Trophoblast cell (in vitro differentiated cells and primary cell): ENCODE data around the gene RASGRF1.

Experiments
- DNase-seq, 2 donors: peaks; one replicate each; pipeline ENCODE4 v3.0.0-alpha.2; 2016
- H2AFZ ChIP-seq: 2 replicates; pipeline ENCODE4 v1.6.1; 2013; ENCODE audit warnings: low read length, moderate library complexity, mild to moderate bottlenecking; ENCODE audit not compliant: insufficient read depth, poor library complexity
- H2AK5ac ChIP-seq: 2 replicates; pipeline ENCODE4 v1.6.1; 2013; ENCODE audit warnings: mild to moderate bottlenecking, low read length
- H2BK120ac ChIP-seq: 2 replicates; pipeline ENCODE4 v1.6.1; 2013; ENCODE audit warnings: low read length, mild to moderate bottlenecking, moderate library complexity; ENCODE audit not compliant: insufficient read depth, poor library complexity
- H2BK12ac ChIP-seq: 2 replicates; pipeline ENCODE4 v1.6.1; 2013; ENCODE audit warnings: mild to moderate bottlenecking, low read length, moderate library complexity
- H2BK5ac ChIP-seq: 2 replicates; pipeline ENCODE4 v1.6.1; 2013; ENCODE audit warnings: low read length, low read depth, moderate library complexity, mild to moderate bottlenecking; ENCODE audit not compliant: poor library complexity
- H3K14ac ChIP-seq: 2 replicates; pipeline ENCODE4 v1.6.1; 2013; ENCODE audit warnings: mild to moderate bottlenecking, low read length
- H3K18ac ChIP-seq: 2 replicates; pipeline ENCODE4 v1.6.1; 2013; ENCODE audit warnings: mild to moderate bottlenecking, low read length
- H3K23ac ChIP-seq: 2 replicates; pipeline ENCODE4 v1.6.1; 2013; ENCODE audit warnings: low read length
- H3K27ac ChIP-seq: 2 replicates; pipeline ENCODE4 v1.5.1; 2013; ENCODE audit warnings: low read depth, mild to moderate bottlenecking, inconsistent platforms, low read length, moderate library complexity
- H3K27me3 ChIP-seq: 2 replicates; pipeline ENCODE4 v1.6.1; 2013; ENCODE audit warnings: inconsistent platforms, mild to moderate bottlenecking, low read length, moderate library complexity; ENCODE audit not compliant: insufficient read depth
- H3K36me3 ChIP-seq, 2 experiments: 1 replicate in 1 of 2; 2 replicates in 1 of 2; pipeline ENCODE4 v1.6.1; 2013; ENCODE audit warnings: low read length in 2 of 2, mild to moderate bottlenecking in 2 of 2, moderate library complexity in 1 of 2; ENCODE audit not compliant: insufficient read depth in 2 of 2, control insufficient read depth in 1 of 2
- H3K4ac ChIP-seq: 2 replicates; pipeline ENCODE4 v1.6.1; 2013; ENCODE audit warnings: low read depth, mild to moderate bottlenecking, low read length, moderate library complexity
- H3K4me1 ChIP-seq, 2 experiments: 1 replicate in 1 of 2; 2 replicates in 1 of 2; pipeline ENCODE4 v1.6.1; 2013; ENCODE audit warnings: low read length in 2 of 2, mild to moderate bottlenecking in 2 of 2, moderate library complexity in 1 of 2; ENCODE audit not compliant: insufficient read depth in 2 of 2, control insufficient read depth in 1 of 2
- H3K4me2 ChIP-seq: 2 replicates; pipeline ENCODE4 v1.6.1; 2013; ENCODE audit warnings: inconsistent platforms, mild to moderate bottlenecking, low read length, moderate library complexity
- H3K4me3 ChIP-seq: 2 replicates; pipeline ENCODE4 v1.5.1; 2013; ENCODE audit warnings: mild to moderate bottlenecking, low read depth, low read length, inconsistent platforms
- H3K79me1 ChIP-seq: one replicate; pipeline ENCODE4 v1.6.1; 2013; ENCODE audit warnings: low read length
- H3K79me2 ChIP-seq: 2 replicates; pipeline ENCODE4 v1.6.1; 2013; ENCODE audit warnings: low read length, mild to moderate bottlenecking; ENCODE audit not compliant: control insufficient read depth, insufficient read depth, poor library complexity
- H3K9ac ChIP-seq: 2 replicates; pipeline ENCODE4 v1.6.1; 2013; ENCODE audit warnings: mild to moderate bottlenecking, low read length
- H3K9me3 ChIP-seq: 2 replicates; pipeline ENCODE4 v1.6.1; 2013; ENCODE audit warnings: low read depth, mild to moderate bottlenecking, control low read depth, inconsistent platforms, low read length; ENCODE audit not compliant: insufficient read depth
- H4K12ac ChIP-seq: 2 replicates; pipeline ENCODE4 v1.6.1; 2013; ENCODE audit warnings: low read depth, mild to moderate bottlenecking, low read length, moderate library complexity
- H4K8ac ChIP-seq: 2 replicates; pipeline ENCODE4 v1.6.1; 2013; ENCODE audit warnings: low read depth, mild to moderate bottlenecking, low read length, moderate library complexity
- H4K91ac ChIP-seq: one replicate; pipeline ENCODE4 v1.6.1; 2013; ENCODE audit warnings: low read depth, mild to moderate bottlenecking, low read length, moderate library complexity
- WGBS: extraction: QIAGEN DNeasy Blood & Tissue Kit; methylation state at CpG from one replicate; pipeline ENCODE4 v1.1.7; 2013; ENCODE audit warnings: missing lambda C conversion rate; ENCODE audit not compliant: insufficient read length, insufficient coverage; ENCODE audit errors: extremely low coverage; 5-methylcytosine and 5-hydroxymethylcytosine counted together

Gene RASGRF1

DNA sequence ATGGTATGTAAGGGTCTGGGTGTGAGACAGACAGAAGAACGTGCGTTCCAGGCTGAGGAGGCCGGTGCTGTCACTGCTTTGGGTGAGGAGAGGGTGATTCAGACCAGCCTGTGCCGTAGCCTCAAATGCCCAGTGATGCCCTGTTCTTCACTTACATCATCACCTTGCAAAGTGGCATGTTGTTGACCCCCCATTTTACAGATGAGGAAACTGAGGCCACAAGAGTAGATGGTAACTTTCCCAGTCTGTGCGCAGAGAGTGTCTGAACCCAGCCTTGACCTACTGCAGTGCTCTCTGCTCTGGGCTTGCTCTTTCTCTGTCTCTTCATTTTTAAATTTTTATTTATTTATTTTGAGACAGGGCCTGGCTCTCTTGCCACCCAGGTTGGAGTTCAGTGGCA is 144.1 kb downstream of the RASGRF1 start:
- H3K4ac ChIP-seq = no peak overlapping the region
- peaks cover 7% of the 10 kb centered on the region for H3K79me1 ChIP-seq
- no peak overlapping the region for H4K8ac ChIP-seq
- no peak overlapping the region for H4K91ac ChIP-seq
- H3K36me3 ChIP-seq = no peaks in the 10 kb centered on the region
- no peaks in the 10 kb centered on the region for H3K27me3 ChIP-seq
- H2AFZ ChIP-seq = no peak overlapping the region
- no peak for DNase-seq
- no peak overlapping the region for H4K12ac ChIP-seq
- peak overlapping the region; percentile 19 for H3K9ac ChIP-seq
- WGBS = no CpG with 5 or more reads among the region's 5 CpGs
- H2AK5ac ChIP-seq = no peak overlapping the region
- no peak overlapping the region for H3K27ac ChIP-seq
- peaks cover 10 to 24% of the 10 kb centered on the region in 2 experiments for H3K4me1 ChIP-seq
- H3K4me2 ChIP-seq = no peak overlapping the region
- no peak overlapping the region for H3K14ac ChIP-seq
- H3K9me3 ChIP-seq = no peaks in the 10 kb centered on the region
- H3K79me2 ChIP-seq = peaks cover 1% of the 10 kb centered on the region
- H2BK5ac ChIP-seq = no peak overlapping the region
- H3K18ac ChIP-seq = no peak overlapping the region
- H2BK12ac ChIP-seq = no peak overlapping the region
- H3K4me3 ChIP-seq = no peak overlapping the region
- no peak overlapping the region for H3K23ac ChIP-seq
- H2BK120ac ChIP-seq = no peak overlapping the region

DNA sequence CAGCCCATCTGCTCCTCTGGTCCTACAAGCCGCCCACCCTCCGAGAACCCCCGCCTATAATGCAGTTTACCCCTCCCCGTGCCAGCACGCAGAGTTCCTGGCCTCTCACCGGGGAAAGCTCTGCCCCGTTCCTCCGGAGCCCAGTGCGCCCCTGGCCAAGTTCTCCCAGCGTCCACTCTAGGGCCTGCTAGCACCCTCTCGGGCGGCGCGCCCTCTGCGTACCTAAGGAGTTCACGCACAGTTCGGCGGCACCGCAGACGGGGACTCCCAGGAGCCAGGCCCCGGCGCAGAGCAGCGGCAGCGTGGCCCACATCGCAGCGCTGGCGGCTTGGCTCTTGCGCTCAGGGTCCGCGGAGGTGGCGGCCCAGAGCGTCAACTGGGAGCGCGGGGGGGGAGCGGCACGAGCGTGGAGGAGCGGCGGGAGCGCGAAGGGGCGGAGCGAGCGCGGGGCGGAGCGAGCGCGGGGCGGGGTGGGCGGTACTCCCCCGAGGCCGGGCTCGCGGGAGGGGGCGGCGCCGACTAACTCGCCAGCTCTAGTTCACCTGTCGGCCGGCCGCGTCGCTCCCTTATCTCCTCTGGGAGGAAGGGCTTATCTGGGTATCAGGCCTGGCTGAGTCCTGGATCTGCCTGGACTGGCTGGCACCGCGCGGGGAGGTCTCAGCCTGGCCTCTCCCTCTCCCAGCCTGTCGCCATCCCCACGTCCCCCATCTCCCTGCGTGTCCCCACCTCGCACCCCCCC is 145.7 kb downstream of the RASGRF1 start, which contains the start of gene CTSH:
Gene CTSH (minus strand): TSS at position 378 of the 739 bp plus-strand sequence. CDS start 65 bp downstream, at position 313.
- Histone ChIP-seq H4K91ac (no peak within 1 kb of the TSS), H2BK12ac (no peak within 1 kb of the TSS), H3K27ac (no peak within 1 kb of the TSS), H3K9me3 (no peaks in the 10 kb centered on the region), H3K18ac (peak within 1 kb of the TSS; percentile 9), H3K4me3 (peak within 1 kb of the TSS; percentile 70), H3K23ac (no peak within 1 kb of the TSS), H3K9ac (no peak within 1 kb of the TSS), H2AK5ac (no peak within 1 kb of the TSS), H3K27me3 (no peaks in the 10 kb centered on the region), H3K4me2 (peak within 1 kb of the TSS; percentile 66), H3K36me3 (no peaks in the 10 kb centered on the region), H4K8ac (peak within 1 kb of the TSS; percentile 35), H3K4ac (no peak within 1 kb of the TSS), H4K12ac (no peak within 1 kb of the TSS), H3K79me2 (peaks cover 1% of the 10 kb centered on the region), H2AFZ (no peak within 1 kb of the TSS), H2BK120ac (no peak within 1 kb of the TSS), H3K14ac (peak within 1 kb of the TSS; percentile 7), H3K4me1 (peaks cover 7 to 20% of the 10 kb centered on the region in 2 experiments), H3K79me1 (peaks cover 6% of the 10 kb centered on the region), H2BK5ac (no peak within 1 kb of the TSS)
- DNase-seq = peak; percentile 80 to 93
- no CpG with 5 or more reads among the region's 71 CpGs for WGBS

DNA sequence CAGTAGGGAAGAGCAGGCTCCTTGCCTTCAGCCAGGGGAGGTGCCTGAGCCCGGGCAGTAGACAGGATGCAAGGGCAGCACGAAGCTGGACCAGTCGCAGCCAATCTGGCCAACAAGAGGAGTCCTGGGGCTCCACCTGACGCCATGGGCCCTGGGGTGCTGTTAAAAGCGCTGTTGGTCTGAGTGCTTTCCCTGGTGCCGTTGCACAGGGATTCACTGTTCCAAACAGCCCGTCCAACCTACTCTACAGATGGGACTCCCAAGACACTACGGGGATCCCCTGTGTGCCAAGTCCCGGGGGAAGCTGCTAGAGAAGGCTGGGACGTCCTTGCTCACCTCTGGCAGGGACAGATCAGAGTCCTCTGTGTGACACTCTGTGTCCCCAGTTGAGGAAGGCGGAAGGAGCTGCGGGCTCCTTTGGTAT is 146.4 kb downstream of the RASGRF1 start:
- DNase-seq = no peak
- Histone ChIP-seq H3K23ac (no peak overlapping the region), H3K27me3 (no peaks in the 10 kb centered on the region), H3K27ac (no peak overlapping the region), H3K36me3 (no peaks in the 10 kb centered on the region), H3K14ac (no peak overlapping the region), H3K4me1 (peaks cover 6 to 15% of the 10 kb centered on the region in 2 experiments), H4K8ac (peak overlapping the region; percentile 35), H3K9me3 (no peaks in the 10 kb centered on the region), H2BK12ac (no peak overlapping the region), H3K18ac (no peak overlapping the region), H3K4me3 (no peak overlapping the region), H3K79me2 (peaks cover 1% of the 10 kb centered on the region), H4K91ac (no peak overlapping the region), H3K79me1 (peaks cover 6% of the 10 kb centered on the region), H2AFZ (no peak overlapping the region), H2AK5ac (no peak overlapping the region), H4K12ac (no peak overlapping the region), H3K9ac (no peak overlapping the region), H2BK120ac (no peak overlapping the region), H2BK5ac (no peak overlapping the region), H3K4ac (no peak overlapping the region), H3K4me2 (peak overlapping the region; percentile 66)
- WGBS = no CpG with 5 or more reads among the region's 12 CpGs

DNA sequence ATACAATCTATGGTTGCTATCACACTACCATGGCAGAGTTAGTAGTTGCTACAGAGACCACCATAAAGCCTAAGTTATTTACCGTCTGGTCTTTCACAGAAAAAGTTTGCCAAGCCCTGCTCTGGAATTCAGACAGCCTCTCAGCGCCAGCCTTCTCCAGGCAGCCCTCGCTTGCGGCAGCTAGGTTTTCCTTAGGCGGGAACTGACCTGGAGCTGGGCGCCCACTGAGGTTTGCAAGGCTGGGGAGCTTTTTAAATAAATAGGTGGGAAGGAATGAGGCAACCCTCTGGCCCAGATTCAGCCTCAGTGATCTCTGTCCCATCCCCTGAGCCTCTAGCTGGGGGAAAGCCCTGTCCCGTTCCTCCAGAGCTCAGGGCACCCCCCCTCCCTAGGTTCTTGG is 146.9 kb downstream of the RASGRF1 start:
- H4K91ac ChIP-seq = no peak overlapping the region
- no peak overlapping the region for H2BK5ac ChIP-seq
- peak in 1 of 2 donors; percentile 53 for DNase-seq
- WGBS = no CpG with 5 or more reads among the region's 7 CpGs
- no peaks in the 10 kb centered on the region for H3K27me3 ChIP-seq
- no peak overlapping the region for H3K9ac ChIP-seq
- no peak overlapping the region for H3K4ac ChIP-seq
- H2AFZ ChIP-seq = no peak overlapping the region
- H2BK12ac ChIP-seq = no peak overlapping the region
- peaks cover 6% of the 10 kb centered on the region for H3K79me1 ChIP-seq
- H2BK120ac ChIP-seq = no peak overlapping the region
- H3K4me3 ChIP-seq = no peak overlapping the region
- H2AK5ac ChIP-seq = no peak overlapping the region
- H3K18ac ChIP-seq = no peak overlapping the region
- H3K27ac ChIP-seq = no peak overlapping the region
- no peak overlapping the region for H3K23ac ChIP-seq
- peak overlapping the region; percentile 35 for H4K8ac ChIP-seq
- H3K79me2 ChIP-seq = peaks cover 1% of the 10 kb centered on the region
- H3K14ac ChIP-seq = no peak overlapping the region
- no peaks in the 10 kb centered on the region for H3K9me3 ChIP-seq
- H3K4me2 ChIP-seq = no peak overlapping the region
- H3K36me3 ChIP-seq = no peaks in the 10 kb centered on the region
- peaks cover 6 to 15% of the 10 kb centered on the region in 2 experiments for H3K4me1 ChIP-seq
- H4K12ac ChIP-seq = no peak overlapping the region
